Left lung (tissue), 10 donors: Measurements from ENCODE around the gene DPYSL5. TPM values are rescaled to one million over a fixed set of nuclear protein-coding genes. Genes with fewer than 3 reads are reported as not detected.

Experiments
- ATAC-seq: fragments of 200-7000 bp; cut with Tn5 transposase; one replicate; pipeline ENCODE4 v1.9.1; 2020; ENCODE audit warnings: moderate library complexity
- DNase-seq, 4 donors: peaks; one replicate each; pipeline ENCODE4 v3.0.0-alpha.2; 2013 to 2020
- H3K27ac ChIP-seq, 2 donors: fragments of 200-600 bp; sonication (generic) in 1 of 2; one replicate each; pipeline versions ENCODE4 v1.5.0 to v1.8.0; 2020 to 2021
- H3K27me3 ChIP-seq, 2 donors: fragments of 200-600 bp; sonication (generic) in 1 of 2; one replicate each; pipeline versions ENCODE4 v1.5.0 to v1.8.0; 2020 to 2021
- H3K36me3 ChIP-seq, 2 donors: fragments of 200-600 bp; sonication (generic) in 1 of 2; one replicate each; pipeline versions ENCODE4 v1.5.0 to v1.8.0; 2020 to 2021
- H3K4me1 ChIP-seq, 2 donors: fragments of 200-600 bp; one replicate each; pipeline ENCODE4 v1.8.0; 2021
- H3K4me3 ChIP-seq, 2 donors: fragments of 200-600 bp; sonication (generic) in 1 of 2; one replicate each; pipeline versions ENCODE4 v1.5.0 to v1.8.0; 2020 to 2021; ENCODE audit warnings: mild to moderate bottlenecking in 1 of 2
- H3K9me3 ChIP-seq, 2 donors: fragments of 200-600 bp; sonication (generic) in 1 of 2; one replicate each; pipeline versions ENCODE4 v1.5.0 to v1.8.0; 2020 to 2021
- intact Hi-C, 2 donors: fragments of 100-400 bp; cut with DNase I; formaldehyde crosslinking; loops; one replicate each; pipeline versions ENCODE4 v1.11.2 to v1.14.2; 2022
- polyA plus RNA-seq, 6 donors: library from polyadenylated mRNA; unstranded; fragments of 120-200 nt; gene quantifications; one replicate each; pipeline ENCODE4 v1.2.1, GENCODE V29; 2013; ENCODE audit not compliant: insufficient read length in 6 of 6
- total RNA-seq, 2 donors: library from RNA; stranded (reverse); fragmentation: NEBNext Ultra II Directional; extraction: Animal tissue kit (Norgen Biotek cat#: 25700); gene quantifications; one replicate each; pipeline ENCODE4 v1.2.1, GENCODE V29; 2021
- TF ChIP-seq, protein P1 (sequence below), 2 donors: fragments of 200-600 bp; sonication (generic) in 1 of 2; IDR thresholded peaks; one replicate each; pipeline versions ENCODE4 v1.5.0 to v1.8.0; 2021; ENCODE audit warnings: antibody characterized with exemption in 2 of 2
- donor health status: DM: no; HTN: yes; CAD: no.
- donor health status: DM: no; HTN: no; CAD: no.

DPYSL5 gene
- total and polyA plus RNA-seq, 8 donors: 0.07 to 0.37 (median 0.23) TPM; not detected in 2

DNA sequence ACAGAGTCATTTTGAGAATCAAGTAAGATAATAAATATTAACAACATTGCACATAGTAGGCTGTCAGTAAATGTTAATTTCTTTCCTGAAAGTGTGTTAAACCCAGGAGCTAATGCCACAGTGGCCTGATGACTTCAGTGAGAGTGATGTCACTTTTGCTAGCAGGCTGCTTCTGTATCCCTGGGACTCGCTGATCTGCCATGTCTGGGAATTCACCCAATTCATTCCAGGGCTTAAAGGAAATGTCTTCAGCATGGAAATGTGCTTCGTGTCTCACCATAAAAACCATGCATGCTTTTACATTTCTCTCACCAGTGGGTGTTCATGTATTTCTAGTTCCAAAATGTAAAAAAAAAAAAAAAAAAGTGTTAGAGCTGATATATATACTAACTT, 65.7 kb downstream of the DPYSL5 start:
- Histone ChIP-seq H3K9me3 (no peaks in the 10 kb centered on the region), H3K4me3 (no peak overlapping the region), H3K27ac (no peak overlapping the region), H3K4me1 (no peaks in the 10 kb centered on the region), H3K27me3 (peaks cover 25 to 62% of the 10 kb centered on the region in 2 donors), H3K36me3 (no peaks in the 10 kb centered on the region)
- ATAC-seq (no peak), DNase-seq (no peak)
- TF ChIP-seq, protein P1, sequence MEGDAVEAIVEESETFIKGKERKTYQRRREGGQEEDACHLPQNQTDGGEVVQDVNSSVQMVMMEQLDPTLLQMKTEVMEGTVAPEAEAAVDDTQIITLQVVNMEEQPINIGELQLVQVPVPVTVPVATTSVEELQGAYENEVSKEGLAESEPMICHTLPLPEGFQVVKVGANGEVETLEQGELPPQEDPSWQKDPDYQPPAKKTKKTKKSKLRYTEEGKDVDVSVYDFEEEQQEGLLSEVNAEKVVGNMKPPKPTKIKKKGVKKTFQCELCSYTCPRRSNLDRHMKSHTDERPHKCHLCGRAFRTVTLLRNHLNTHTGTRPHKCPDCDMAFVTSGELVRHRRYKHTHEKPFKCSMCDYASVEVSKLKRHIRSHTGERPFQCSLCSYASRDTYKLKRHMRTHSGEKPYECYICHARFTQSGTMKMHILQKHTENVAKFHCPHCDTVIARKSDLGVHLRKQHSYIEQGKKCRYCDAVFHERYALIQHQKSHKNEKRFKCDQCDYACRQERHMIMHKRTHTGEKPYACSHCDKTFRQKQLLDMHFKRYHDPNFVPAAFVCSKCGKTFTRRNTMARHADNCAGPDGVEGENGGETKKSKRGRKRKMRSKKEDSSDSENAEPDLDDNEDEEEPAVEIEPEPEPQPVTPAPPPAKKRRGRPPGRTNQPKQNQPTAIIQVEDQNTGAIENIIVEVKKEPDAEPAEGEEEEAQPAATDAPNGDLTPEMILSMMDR (IDR thresholded peaks at IDR 0.05): no peak
- intact Hi-C loops: no loop called here

DNA sequence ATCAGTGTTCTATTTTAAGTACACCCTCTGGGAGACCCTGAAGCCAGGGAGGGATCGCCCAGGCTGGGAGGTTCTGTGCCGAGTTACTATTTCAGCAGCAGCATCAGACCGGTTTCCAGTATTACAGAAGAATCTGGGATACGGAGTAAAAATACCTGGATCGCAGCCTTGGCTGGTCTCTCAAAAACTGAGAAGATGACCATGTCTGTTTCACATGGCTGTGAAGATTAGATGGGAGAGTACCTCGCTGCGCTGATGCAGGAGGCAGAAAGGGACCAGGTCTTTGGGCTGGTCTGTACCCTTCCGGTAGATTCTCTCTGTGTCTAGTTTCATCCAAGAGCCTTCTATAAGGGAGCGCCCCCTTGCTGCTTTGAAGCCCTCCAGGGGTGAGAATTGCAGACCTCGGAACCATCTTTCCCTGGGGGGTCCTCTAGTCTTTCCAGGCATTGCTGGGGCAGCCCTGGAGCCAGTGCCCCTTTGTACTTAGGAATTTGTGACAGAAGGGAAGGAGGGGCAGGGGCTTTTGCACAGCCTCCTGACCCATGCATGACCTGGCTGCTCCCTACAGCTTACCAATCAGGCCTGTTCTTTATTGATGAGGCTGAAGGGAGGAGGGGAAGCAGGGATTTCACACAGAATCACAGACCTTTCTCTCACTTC, 66.2 kb downstream of the DPYSL5 start:
- Histone ChIP-seq H3K9me3 (no peaks in the 10 kb centered on the region), H3K4me3 (no peak overlapping the region), H3K4me1 (no peaks in the 10 kb centered on the region), H3K27ac (no peak overlapping the region), H3K27me3 (peaks cover 25 to 62% of the 10 kb centered on the region in 2 donors), H3K36me3 (no peaks in the 10 kb centered on the region)
- intact Hi-C loops: no loop called here
- ATAC-seq (no peak), DNase-seq (no peak)
- TF ChIP-seq, protein P1 (IDR thresholded peaks at IDR 0.05): no peak

GRCh38 chr2:26914659-26915310, 66.9 kb downstream of the DPYSL5 start:
- H3K4me1 ChIP-seq: no peaks in the 10 kb centered on the region
- no peak for ATAC-seq
- TF ChIP-seq, protein P1 (IDR thresholded peaks at IDR 0.05): no peak
- H3K9me3 ChIP-seq: no peaks in the 10 kb centered on the region
- no peak overlapping the region for H3K4me3 ChIP-seq
- H3K27me3 ChIP-seq: peaks cover 23 to 62% of the 10 kb centered on the region in 2 donors
- DNase-seq: no peak
- intact Hi-C loops: no loop called here
- no peak overlapping the region for H3K27ac ChIP-seq
- H3K36me3 ChIP-seq: no peaks in the 10 kb centered on the region

DNA sequence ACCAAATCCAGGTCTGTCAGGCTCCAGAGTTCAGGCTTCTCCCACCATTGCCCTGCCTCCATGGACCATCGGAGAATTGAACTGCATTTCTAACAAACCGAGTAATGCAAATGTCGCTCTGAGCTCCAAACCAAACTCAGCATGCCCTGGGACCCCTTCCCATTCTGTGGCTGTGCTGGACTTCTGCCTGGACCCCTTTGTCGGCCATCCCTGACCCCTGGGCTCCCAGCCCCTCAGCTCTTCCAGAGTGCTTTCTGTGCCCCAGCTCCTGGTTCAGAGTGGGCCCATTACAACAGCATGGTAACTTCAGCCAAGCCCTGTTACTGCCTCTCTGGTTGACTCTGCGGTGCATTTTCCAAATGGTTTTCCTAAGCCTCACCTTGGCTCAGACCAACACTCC, 67.4 kb downstream of the DPYSL5 start:
- ATAC-seq (no peak), DNase-seq (no peak)
- Histone ChIP-seq H3K27ac (no peak overlapping the region), H3K4me1 (no peaks in the 10 kb centered on the region), H3K4me3 (no peak overlapping the region), H3K27me3 (peaks cover 18 to 62% of the 10 kb centered on the region in 2 donors), H3K9me3 (no peaks in the 10 kb centered on the region), H3K36me3 (no peaks in the 10 kb centered on the region)
- TF ChIP-seq, protein P1 (IDR thresholded peaks at IDR 0.05): no peak
- intact Hi-C loops: no loop called here

GRCh38 chr2:26916128-26916692, 68.3 kb downstream of the DPYSL5 start:
- H3K27me3 ChIP-seq: peaks cover 18 to 56% of the 10 kb centered on the region in 2 donors
- ATAC-seq (no peak), DNase-seq (no peak)
- no peak overlapping the region for H3K27ac ChIP-seq
- no peaks in the 10 kb centered on the region for H3K9me3 ChIP-seq
- intact Hi-C loops: no loop called here
- H3K4me1 ChIP-seq: no peaks in the 10 kb centered on the region
- H3K4me3 ChIP-seq: no peak overlapping the region
- H3K36me3 ChIP-seq: no peaks in the 10 kb centered on the region
- TF ChIP-seq, protein P1 (IDR thresholded peaks at IDR 0.05): no peak
